Esophagus squamous epithelium (tissue), 5 donors: ENCODE measurements around the gene GNAT2. TPM values are rescaled to one million over a fixed set of nuclear protein-coding genes. Genes with fewer than 3 reads are reported as not detected.
"Not testable (repeated sequence)": the region's sequence is repeated elsewhere in the genome, so short reads cannot be mapped to it uniquely, and the experiment has no call there.

Experiments
- DNase-seq: peaks from one replicate; lab custom pipeline; 2025; lab: John Stamatoyannopoulos, UW
- H3K27ac ChIP-seq, 4 donors: fragments of 200-600 bp; sonication (generic); one replicate each; pipeline ENCODE4 v1.5.1; 2016 to 2019; ENCODE audit warnings: mild to moderate bottlenecking in 1 of 4
- H3K27me3 ChIP-seq, 4 donors: fragments of 200-600 bp; sonication (generic); 1 replicate in 3 of 4; 2 replicates in 1 of 4; pipeline versions ENCODE4 v1.5.1 to v1.6.0; 2017 to 2021; ENCODE audit warnings: antibody characterized with exemption in 1 of 4
- H3K36me3 ChIP-seq, 3 donors: fragments of 200-600 bp; sonication (generic); one replicate each; pipeline ENCODE4 v1.5.1; 2016 to 2019
- H3K4me1 ChIP-seq, 3 donors: fragments of 200-600 bp; sonication (generic); one replicate each; pipeline ENCODE4 v1.5.1; 2017 to 2019
- H3K4me3 ChIP-seq, 4 donors: fragments of 200-600 bp; sonication (generic); 1 replicate in 3 of 4; 2 replicates in 1 of 4; pipeline ENCODE4 v1.5.1; 2016 to 2019; ENCODE audit warnings: mild to moderate bottlenecking in 2 of 4, moderate library complexity in 1 of 4
- H3K9me3 ChIP-seq, 3 donors: fragments of 200-600 bp; sonication (generic); one replicate each; pipeline ENCODE4 v1.5.1; 2016 to 2019
- CTCF ChIP-seq, 6 experiments: fragments of 450-650 bp in 4 of 6; fragments of 200-600 bp in 2 of 6; sonication (generic) in 2 of 6; IDR thresholded peaks; one replicate each; pipeline ENCODE4 v1.5.1; 2016 to 2019; ENCODE audit warnings: antibody characterized with exemption in 6 of 6, mild to moderate bottlenecking in 4 of 6, moderate library complexity in 4 of 6
- POLR2A ChIP-seq, 4 donors: fragments of 450-650 bp; IDR thresholded peaks; one replicate each; pipeline ENCODE4 v1.6.1; 2017; ENCODE audit warnings: antibody characterized with exemption in 4 of 4, mild to moderate bottlenecking in 4 of 4, moderate library complexity in 3 of 4
- WGBS, 2 donors: methylation state at CpG; one replicate each; pipeline ENCODE4 v1.1.5; 2018; 5-methylcytosine and 5-hydroxymethylcytosine counted together
- intact Hi-C: fragments of 100-400 bp; cut with DNase I; formaldehyde crosslinking; loops from one replicate; pipeline ENCODE4 v1.15.0; 2022
- total RNA-seq, 4 donors: library from RNA; depleted of rRNA; stranded (reverse); fragments of >200 nt; gene quantifications; one replicate each; pipeline ENCODE4 v1.1.0, GENCODE V29; 2016
- donor health status: DM: yes; HTN: yes; CAD: no.

The GNAT2 gene
- total RNA-seq, 4 donors from 2014 or later, result not detected

DNA sequence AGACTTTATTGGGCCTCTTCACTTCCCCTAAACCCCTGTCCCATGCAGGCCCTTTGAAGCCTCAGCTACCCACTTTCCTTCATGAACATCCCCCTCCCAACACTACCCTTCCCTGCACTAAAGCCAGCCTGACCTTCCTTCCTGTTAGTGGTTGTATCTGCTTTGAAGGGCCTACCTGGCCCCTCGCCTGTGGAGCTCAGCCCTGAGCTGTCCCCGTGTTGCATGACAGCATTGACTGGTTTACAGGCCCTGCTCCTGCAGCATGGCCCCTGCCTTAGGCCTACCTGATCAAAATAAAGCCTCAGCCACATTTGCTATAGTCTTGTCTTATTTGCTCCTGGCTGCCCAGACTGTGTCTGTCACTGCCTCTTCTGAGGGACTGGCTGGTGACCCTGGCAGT, 42.0 kb upstream of the GNAT2 start:
- Histone ChIP-seq H3K4me1 (peaks cover 0 to 12% (median 4%) of the 10 kb centered on the region in 3 donors), H3K27me3 (no peaks in the 10 kb centered on the region), H3K27ac (no peak overlapping the region), H3K36me3 (peaks cover 0 to 48% (median 4%) of the 10 kb centered on the region in 3 donors), H3K4me3 (no peak overlapping the region), H3K9me3 (no peaks in the 10 kb centered on the region)
- DNase-seq, result no peak
- intact Hi-C loops, result no loop called here
- no peak for TF ChIP-seq CTCF (IDR thresholded peaks at IDR 0.05)
- TF ChIP-seq POLR2A (IDR thresholded peaks at IDR 0.05), result no peak
- 71 to 89% methylated on average over 2 of the region's 2 CpGs for WGBS, 2 donors

GRCh38 chr1:109660691-109661026, 41.2 kb upstream of the GNAT2 start:
- H3K27ac ChIP-seq, intact Hi-C loops, H3K9me3 ChIP-seq, DNase-seq, H3K27me3 ChIP-seq, H3K4me3 ChIP-seq: not testable (repeated sequence)
- Histone ChIP-seq H3K4me1 (peaks cover 0 to 16% (median 4%) of the 10 kb centered on the region in 3 donors), H3K36me3 (peaks cover 0 to 48% (median 4%) of the 10 kb centered on the region in 3 donors)
- WGBS, 2 donors, result 56 to 70% methylated on average over 3 to 4 of the region's 4 CpGs

DNA sequence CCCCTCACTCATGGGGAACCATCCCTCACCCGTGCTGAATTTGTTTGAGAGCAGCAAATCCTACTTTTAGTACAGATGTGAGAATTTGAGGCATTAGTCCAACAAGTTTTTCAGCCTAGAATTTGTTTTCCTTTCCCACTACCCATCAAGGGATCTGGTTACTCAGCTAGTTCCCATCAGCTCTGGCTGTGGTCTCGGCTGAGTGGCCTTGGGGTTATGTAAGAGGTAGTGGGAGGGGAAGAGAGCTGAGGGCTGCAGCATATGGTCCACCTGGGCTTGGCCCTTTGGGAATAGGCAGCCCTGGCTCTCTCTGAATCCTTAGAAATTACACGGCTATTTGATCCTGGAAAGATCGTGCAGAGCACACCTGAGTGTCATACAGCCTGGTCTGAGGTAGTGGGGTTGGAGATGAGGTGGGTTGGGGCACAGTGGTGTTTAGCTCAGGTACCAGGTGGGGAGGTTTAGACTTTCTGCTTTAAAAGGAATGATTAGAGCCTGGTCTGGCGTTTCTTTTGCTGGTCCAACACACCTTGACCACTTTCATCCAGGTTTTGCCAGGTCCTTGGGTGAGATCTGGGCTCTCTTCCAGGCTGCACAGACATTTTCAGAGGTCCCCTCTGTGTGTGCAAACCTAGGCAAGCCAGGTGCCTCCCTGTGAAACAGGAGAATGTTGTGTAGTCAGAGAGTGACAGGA, 40.7 kb upstream of the GNAT2 start:
- Histone ChIP-seq H3K4me1 (peaks cover 0 to 21% (median 9%) of the 10 kb centered on the region in 3 donors), H3K27ac (no peak overlapping the region), H3K36me3 (peaks cover 0 to 48% (median 4%) of the 10 kb centered on the region in 3 donors), H3K4me3 (no peak overlapping the region), H3K9me3 (no peaks in the 10 kb centered on the region), H3K27me3 (no peaks in the 10 kb centered on the region)
- intact Hi-C loops, result no loop called here
- 75 to 81% methylated on average over 4 to 5 of the region's 5 CpGs for WGBS, 2 donors
- DNase-seq, result no peak
- no peak for TF ChIP-seq CTCF (IDR thresholded peaks at IDR 0.05)

DNA sequence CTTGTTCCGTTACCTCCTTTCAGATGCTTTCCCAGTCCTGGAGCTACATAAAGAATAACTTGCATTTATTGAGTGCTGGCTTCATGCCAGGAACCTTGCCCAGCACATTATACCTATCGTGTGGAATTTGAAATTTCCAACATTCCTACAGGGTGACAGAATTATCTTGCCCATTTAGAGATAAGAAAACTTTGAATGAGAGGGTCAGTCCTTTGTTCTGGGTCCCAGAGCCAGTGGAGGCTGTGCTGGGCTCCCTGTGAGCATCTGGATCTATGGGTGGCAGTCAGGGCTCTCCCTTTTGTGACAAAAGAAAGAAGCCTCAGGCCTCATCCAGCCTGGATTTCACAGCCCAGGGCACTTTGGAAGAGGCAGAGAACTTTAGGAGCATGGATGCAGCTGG, 39.7 kb upstream of the GNAT2 start:
- DNase-seq, result no peak
- intact Hi-C loops, result no loop called here
- H3K4me1 ChIP-seq, result peaks cover 0 to 29% (median 16%) of the 10 kb centered on the region in 3 donors
- WGBS, 2 donors, result 79 to 90% methylated on average over 2 of the region's 2 CpGs
- H3K4me3 ChIP-seq, result no peak overlapping the region
- no peaks in the 10 kb centered on the region for H3K9me3 ChIP-seq
- no peak for TF ChIP-seq CTCF (IDR thresholded peaks at IDR 0.05)
- peaks cover 0 to 48% (median 4%) of the 10 kb centered on the region in 3 donors for H3K36me3 ChIP-seq
- no peak overlapping the region for H3K27ac ChIP-seq
- no peaks in the 10 kb centered on the region for H3K27me3 ChIP-seq

GRCh38 chr1:109658533-109659042, 39.2 kb upstream of the GNAT2 start:
- Histone ChIP-seq H3K36me3 (peaks cover 0 to 48% (median 4%) of the 10 kb centered on the region in 3 donors), H3K4me3 (no peak overlapping the region), H3K9me3 (no peaks in the 10 kb centered on the region), H3K27ac (no peak overlapping the region), H3K27me3 (no peaks in the 10 kb centered on the region), H3K4me1 (peaks cover 0 to 30% (median 16%) of the 10 kb centered on the region in 3 donors)
- DNase-seq, result no peak
- WGBS, 2 donors, result 45 to 69% methylated on average over 2 to 3 of the region's 3 CpGs
- intact Hi-C loops, result no loop called here
- no peak for TF ChIP-seq POLR2A (IDR thresholded peaks at IDR 0.05)
- no peak for TF ChIP-seq CTCF (IDR thresholded peaks at IDR 0.05)
